Effector memory CD4-positive, alpha-beta T cell (primary cell): ENCODE data around the gene DEAF1.

ENCODE experiments used
- DNase-seq, 3 donors: peaks; one replicate each; pipeline ENCODE4 v3.0.0-alpha.2; 2020
- H3K27ac ChIP-seq: 2 replicates; pipeline ENCODE4 v1.7.0; 2013; ENCODE audit warnings: mild to moderate bottlenecking, low read length, moderate library complexity; ENCODE audit not compliant: insufficient read depth, poor library complexity, severe bottlenecking
- H3K27me3 ChIP-seq: replicated peaks from 2 replicates; pipeline ENCODE4 v1.7.0; 2013; ENCODE audit warnings: mild to moderate bottlenecking, low read length; ENCODE audit not compliant: insufficient read depth, control insufficient read depth, poor library complexity, severe bottlenecking
- H3K36me3 ChIP-seq: 2 replicates; pipeline ENCODE4 v1.7.0; 2013; ENCODE audit warnings: mild to moderate bottlenecking, low read length, moderate library complexity; ENCODE audit not compliant: control insufficient read depth, insufficient read depth
- H3K4me1 ChIP-seq: 2 replicates; pipeline ENCODE4 v1.7.0; 2013; ENCODE audit warnings: low read length, mild to moderate bottlenecking; ENCODE audit not compliant: control insufficient read depth, insufficient read depth, poor library complexity, severe bottlenecking
- H3K4me3 ChIP-seq: 2 replicates; pipeline ENCODE4 v1.7.0; 2013; ENCODE audit warnings: low read length, low read depth, mild to moderate bottlenecking; ENCODE audit not compliant: insufficient read depth, poor library complexity, severe bottlenecking
- H3K9me3 ChIP-seq: 2 replicates; pipeline ENCODE4 v1.7.0; 2013; ENCODE audit warnings: mild to moderate bottlenecking, low read length, moderate library complexity; ENCODE audit not compliant: control insufficient read depth

DEAF1 gene

GRCh38 chr11:706957-707816 lies 12.2 kb upstream of the DEAF1 start:
- H3K4me3 ChIP-seq: no peak overlapping the region
- H3K27ac ChIP-seq: no peak overlapping the region
- peaks cover 16% of the 10 kb centered on the region for H3K27me3 ChIP-seq
- H3K36me3 ChIP-seq: no peaks in the 10 kb centered on the region
- no peaks in the 10 kb centered on the region for H3K9me3 ChIP-seq
- H3K4me1 ChIP-seq: peaks cover 15% of the 10 kb centered on the region
- DNase-seq: no peak

GRCh38 chr11:706439-706956 lies 11.5 kb upstream of the DEAF1 start:
- Histone ChIP-seq H3K27me3 (peaks cover 16% of the 10 kb centered on the region), H3K4me1 (peaks cover 15% of the 10 kb centered on the region), H3K4me3 (no peak overlapping the region), H3K27ac (no peak overlapping the region), H3K9me3 (no peaks in the 10 kb centered on the region), H3K36me3 (no peaks in the 10 kb centered on the region)
- DNase-seq: no peak

GRCh38 chr11:705646-706438 lies 10.8 kb upstream of the DEAF1 start, which contains the start of gene EPS8L2:
EPS8L2 (plus strand) TSS chr11:706231; CDS start chr11:709408, 3,177 bp downstream.
- Histone ChIP-seq H3K27me3 (peaks cover 16% of the 10 kb centered on the region), H3K27ac (no peak within 1 kb of the TSS), H3K9me3 (no peaks in the 10 kb centered on the region), H3K36me3 (no peaks in the 10 kb centered on the region), H3K4me1 (peaks cover 15% of the 10 kb centered on the region), H3K4me3 (no peak within 1 kb of the TSS)
- DNase-seq: no peak

GRCh38 chr11:704781-705645 lies 10.0 kb upstream of the DEAF1 start:
- no peak for DNase-seq
- H3K4me3 ChIP-seq: no peak overlapping the region
- no peak overlapping the region for H3K27ac ChIP-seq
- no peaks in the 10 kb centered on the region for H3K9me3 ChIP-seq
- peaks cover 15% of the 10 kb centered on the region for H3K4me1 ChIP-seq
- H3K27me3 ChIP-seq: peaks cover 16% of the 10 kb centered on the region
- no peaks in the 10 kb centered on the region for H3K36me3 ChIP-seq

GRCh38 chr11:704228-704674 lies 9.2 kb upstream of the DEAF1 start:
- no peaks in the 10 kb centered on the region for H3K9me3 ChIP-seq
- H3K27ac ChIP-seq: no peak overlapping the region
- peaks cover 15% of the 10 kb centered on the region for H3K4me1 ChIP-seq
- DNase-seq: no peak
- H3K36me3 ChIP-seq: no peaks in the 10 kb centered on the region
- peaks cover 16% of the 10 kb centered on the region for H3K27me3 ChIP-seq
- H3K4me3 ChIP-seq: no peak overlapping the region

GRCh38 chr11:703506-703905 lies 8.5 kb upstream of the DEAF1 start:
- Histone ChIP-seq H3K4me1 (peaks cover 15% of the 10 kb centered on the region), H3K27me3 (peaks cover 16% of the 10 kb centered on the region), H3K27ac (no peak overlapping the region), H3K36me3 (no peaks in the 10 kb centered on the region), H3K4me3 (no peak overlapping the region), H3K9me3 (no peaks in the 10 kb centered on the region)
- DNase-seq: no peak

- no peak for DNase-seq
- Histone ChIP-seq H3K9me3 (no peaks in the 10 kb centered on the region), H3K27ac (no peak overlapping the region), H3K4me3 (no peak overlapping the region), H3K4me1 (peaks cover 15% of the 10 kb centered on the region), H3K27me3 (peaks cover 16% of the 10 kb centered on the region), H3K36me3 (no peaks in the 10 kb centered on the region)
These were observed 7.7 kb upstream of the DEAF1 start for GRCh38 chr11:702462-703461.

- DNase-seq: no peak
- H3K4me3 ChIP-seq: no peak overlapping the region
- no peak overlapping the region for H3K27ac ChIP-seq
- peaks cover 9% of the 10 kb centered on the region for H3K27me3 ChIP-seq
- no peaks in the 10 kb centered on the region for H3K36me3 ChIP-seq
- H3K4me1 ChIP-seq: peaks cover 14% of the 10 kb centered on the region
- no peaks in the 10 kb centered on the region for H3K9me3 ChIP-seq
These were observed 6.9 kb upstream of the DEAF1 start for GRCh38 chr11:701741-702461.
